Endometrial microvascular endothelial cells (primary cell): ENCODE measurements around the gene SDHAF1. TPM values are rescaled to one million over a fixed set of nuclear protein-coding genes. Genes with fewer than 3 reads are reported as not detected.
"Not testable (repeated sequence)": the region's sequence is repeated elsewhere in the genome, so short reads cannot be mapped to it uniquely, and the experiment has no call there.

ENCODE experiments used
- in situ Hi-C: cut with HindIII; loops from 2 replicates; pipeline ENCODE4 v1.10.0; 2017; ENCODE audit warnings: low sequenced_read_pairs, low pct_unique_long_range_greater_than_20kb; ENCODE audit errors: inconsistent ontology term
- total RNA-seq: library from RNA; depleted of rRNA; stranded (reverse); fragments of >200 nt; gene quantifications from one replicate; pipeline ENCODE4 v1.2.3, GENCODE V29; 2015; ENCODE audit errors: inconsistent ontology term

The SDHAF1 gene, protein sequence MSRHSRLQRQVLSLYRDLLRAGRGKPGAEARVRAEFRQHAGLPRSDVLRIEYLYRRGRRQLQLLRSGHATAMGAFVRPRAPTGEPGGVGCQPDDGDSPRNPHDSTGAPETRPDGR
- 17.0 TPM for total RNA-seq

- in situ Hi-C loops: no loop called here
Measured at GRCh38 chr19:35995048-35995993, at the start of gene SDHAF1. Gene SDHAF1 (plus strand): TSS chr19:35995188. CDS start chr19:35995275, 87 bp downstream.

GRCh38 chr19:35946203-35946602, 48.8 kb upstream of the SDHAF1 start:
- in situ Hi-C loops: no loop called here

GRCh38 chr19:35949131-35949530, 45.9 kb upstream of the SDHAF1 start:
- in situ Hi-C loops: no loop called here

- in situ Hi-C loops: no loop called here
Measured at GRCh38 chr19:35955881-35956634, 38.9 kb upstream of the SDHAF1 start.

- in situ Hi-C loops: not testable (repeated sequence)
Measured at GRCh38 chr19:35957411-35957810, 37.6 kb upstream of the SDHAF1 start.

DNA sequence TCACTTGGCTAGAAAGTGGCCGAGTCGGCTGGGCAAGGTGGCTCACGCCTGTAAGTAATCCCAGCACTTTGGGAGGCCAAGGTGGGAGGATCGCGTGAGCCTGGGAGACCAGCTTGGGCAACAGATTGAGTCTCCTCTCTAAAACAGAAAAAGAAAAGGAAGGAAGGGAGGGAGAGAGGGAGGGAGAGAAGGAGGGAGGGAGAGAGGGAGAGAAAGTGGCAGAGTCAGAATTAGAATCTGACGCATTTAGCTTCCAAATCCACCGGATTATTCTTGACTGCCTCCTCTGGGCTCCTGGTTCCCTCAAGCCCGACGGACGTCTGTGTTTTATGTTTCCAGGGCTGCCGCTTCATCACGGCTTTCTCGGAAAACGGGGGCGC, 36.3 kb upstream of the SDHAF1 start:
- in situ Hi-C loops: no loop called here

DNA sequence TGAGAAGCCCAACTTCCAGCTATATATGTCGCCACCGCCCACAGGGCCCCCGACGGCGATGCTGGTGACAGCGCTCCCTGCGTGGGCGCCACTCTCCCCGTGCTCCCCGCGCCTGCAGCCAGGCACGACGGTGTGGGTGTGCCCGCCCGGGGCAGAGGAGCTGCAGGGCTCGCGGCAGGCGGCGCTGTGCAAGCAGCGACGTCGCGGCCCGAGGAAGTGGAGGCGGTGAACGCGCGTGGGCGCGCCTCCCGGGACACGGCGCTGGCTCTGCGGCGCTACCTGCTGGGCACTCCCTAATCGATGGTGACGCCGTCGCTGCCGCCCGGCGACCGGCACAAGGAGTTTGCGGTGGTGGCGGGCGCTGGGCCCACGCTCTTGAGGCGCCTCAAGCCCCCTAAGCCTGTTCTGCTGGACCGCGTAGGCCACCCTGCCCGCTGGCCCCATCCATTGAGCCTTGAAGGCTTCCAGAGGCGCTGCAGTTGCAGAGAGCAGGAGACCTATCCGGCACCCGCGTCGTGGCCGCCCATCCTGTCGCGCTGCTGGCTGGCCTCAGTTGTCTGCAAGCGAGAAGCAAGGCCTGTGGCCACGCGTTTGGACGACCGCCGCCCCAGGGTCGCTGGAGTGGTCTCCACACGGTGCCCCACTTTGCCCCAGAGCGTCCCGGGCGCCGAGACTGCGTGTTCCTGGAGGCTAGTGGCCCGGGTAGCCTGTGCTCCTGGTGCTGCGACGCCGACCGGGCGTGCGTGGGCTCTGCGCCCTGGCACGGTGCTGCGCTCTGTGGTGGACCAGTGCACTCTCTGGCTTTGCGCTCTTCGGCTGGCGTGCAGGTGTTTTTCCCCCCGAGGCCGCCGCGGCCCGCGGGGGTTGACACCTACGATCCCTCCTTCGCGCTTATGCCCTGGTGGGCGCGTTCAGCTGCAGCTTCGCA, 35.7 kb upstream of the SDHAF1 start:
- in situ Hi-C loops: no loop called here

- in situ Hi-C loops: no loop called here
Measured at GRCh38 chr19:35959968-35960320, 35.0 kb upstream of the SDHAF1 start.

- in situ Hi-C loops: no loop called here
Measured at GRCh38 chr19:35960432-35960972, 34.5 kb upstream of the SDHAF1 start.

DNA sequence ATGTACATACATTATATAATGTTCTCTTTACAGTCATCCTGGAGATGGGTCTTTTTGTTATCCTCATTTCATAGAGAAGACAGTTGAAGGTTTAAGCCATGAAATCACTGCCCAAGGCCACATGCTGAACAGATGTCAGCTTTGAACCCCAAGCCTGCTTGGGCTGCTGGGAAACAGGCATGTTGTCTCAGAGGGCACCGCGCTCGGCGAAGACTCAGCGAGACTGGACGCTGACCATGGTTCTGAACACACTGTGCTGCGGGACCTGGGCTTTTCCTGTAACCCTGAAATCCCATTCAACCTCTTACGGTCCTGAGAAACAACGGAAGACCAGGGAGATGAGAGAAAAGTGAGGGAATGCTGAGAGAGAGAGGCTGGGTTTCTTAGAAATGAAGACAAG, 31.5 kb upstream of the SDHAF1 start:
- in situ Hi-C loops: no loop called here

DNA sequence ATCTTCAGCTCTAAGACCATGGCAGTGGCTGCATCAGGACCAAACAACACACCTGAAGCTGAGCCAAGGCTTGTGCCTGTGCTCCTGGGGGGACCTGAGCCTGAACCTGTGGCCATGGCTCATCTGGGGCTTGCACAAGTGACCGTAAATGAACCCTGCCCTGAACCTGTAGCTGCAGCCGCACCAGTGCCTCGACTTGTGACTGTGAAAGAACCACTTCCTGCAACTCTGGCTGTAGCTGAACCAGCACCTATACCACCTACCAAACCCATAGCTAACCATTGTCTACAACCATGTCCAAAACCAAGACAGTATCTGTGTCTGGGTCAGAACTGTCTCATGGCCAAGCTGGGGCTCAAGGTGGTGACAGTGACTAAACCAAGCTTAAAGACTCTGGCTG, 28.2 kb upstream of the SDHAF1 start:
- in situ Hi-C loops: no loop called here

DNA sequence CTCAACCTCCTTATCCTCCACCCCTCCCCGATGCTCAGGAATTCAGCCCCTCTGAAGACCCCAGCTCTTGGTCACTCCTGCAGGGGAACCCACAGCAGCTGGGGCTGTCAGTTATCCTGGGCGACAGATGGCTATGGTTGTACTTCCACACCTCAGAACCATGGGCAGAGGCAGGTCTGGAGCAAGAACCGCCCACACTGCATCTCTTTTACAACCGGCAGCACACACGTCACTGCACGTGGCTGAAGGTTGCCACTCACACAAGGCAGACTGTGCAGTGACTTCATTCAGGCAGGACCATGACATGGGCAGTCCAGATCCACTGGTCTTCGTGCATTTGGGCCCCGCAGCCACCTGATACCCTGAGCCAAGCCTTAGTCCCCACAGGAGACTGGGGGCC, 21.5 kb upstream of the SDHAF1 start:
- in situ Hi-C loops: no loop called here

GRCh38 chr19:35975608-35976214, 19.3 kb upstream of the SDHAF1 start:
- in situ Hi-C loops: no loop called here

DNA sequence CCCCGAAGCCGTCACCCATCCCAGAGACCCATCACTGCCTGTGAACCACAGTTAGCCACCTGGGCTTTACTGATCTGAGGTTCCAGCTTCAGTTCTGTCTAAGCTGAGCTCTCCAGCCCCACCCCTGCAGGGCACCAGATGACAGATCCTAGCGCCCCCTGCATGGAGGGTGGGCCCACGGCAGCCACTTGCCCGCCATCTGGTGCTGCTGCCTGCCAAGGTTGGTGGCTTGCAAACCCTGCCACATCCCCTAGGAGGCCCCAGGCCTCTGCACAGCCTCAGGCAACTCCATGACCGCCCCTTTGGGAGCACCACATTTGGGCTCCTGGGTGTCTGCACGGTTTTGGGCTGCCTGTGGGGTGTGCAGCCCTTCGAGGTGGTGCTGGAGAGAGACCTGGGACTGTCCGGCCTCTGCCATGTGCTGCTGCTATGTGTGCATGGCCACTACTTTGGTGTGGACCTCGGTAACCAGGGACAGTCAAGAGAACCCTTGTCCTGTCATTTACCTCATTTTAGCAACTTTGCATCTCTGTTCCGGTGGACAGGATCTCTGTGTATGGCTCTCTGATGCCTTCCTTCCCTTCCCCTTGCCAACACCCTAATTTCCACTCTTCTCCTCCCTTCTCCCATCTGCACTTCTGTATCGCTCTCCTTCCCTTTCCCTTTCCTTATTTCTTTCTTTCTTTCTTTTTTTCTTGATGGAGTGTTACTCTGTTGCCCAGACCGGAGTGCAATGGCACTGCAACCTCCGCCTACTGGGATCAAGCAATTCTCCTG, 17.4 kb upstream of the SDHAF1 start:
- in situ Hi-C loops: no loop called here

DNA sequence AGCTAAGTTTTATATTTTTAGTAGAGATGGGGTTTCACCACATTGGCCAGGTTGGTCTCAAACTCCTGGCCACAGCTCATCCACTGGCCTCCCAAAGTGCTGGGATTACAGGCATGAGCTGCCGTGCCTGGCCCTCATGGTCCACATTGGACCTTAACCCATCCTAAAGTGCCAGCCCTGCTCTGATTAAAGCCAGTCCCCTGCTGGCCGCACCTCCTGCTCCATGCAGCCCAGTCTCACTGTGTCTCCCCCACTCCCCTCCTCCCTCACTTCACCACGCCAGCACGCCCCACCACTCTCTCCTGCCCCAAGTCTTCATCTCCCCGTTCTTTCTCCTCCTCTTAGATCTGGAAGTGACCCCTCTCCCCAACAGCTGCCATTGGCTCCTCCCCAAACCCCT, 16.7 kb upstream of the SDHAF1 start:
- in situ Hi-C loops: no loop called here

- in situ Hi-C loops: no loop called here
Measured at GRCh38 chr19:35978832-35979365, 16.1 kb upstream of the SDHAF1 start.

DNA sequence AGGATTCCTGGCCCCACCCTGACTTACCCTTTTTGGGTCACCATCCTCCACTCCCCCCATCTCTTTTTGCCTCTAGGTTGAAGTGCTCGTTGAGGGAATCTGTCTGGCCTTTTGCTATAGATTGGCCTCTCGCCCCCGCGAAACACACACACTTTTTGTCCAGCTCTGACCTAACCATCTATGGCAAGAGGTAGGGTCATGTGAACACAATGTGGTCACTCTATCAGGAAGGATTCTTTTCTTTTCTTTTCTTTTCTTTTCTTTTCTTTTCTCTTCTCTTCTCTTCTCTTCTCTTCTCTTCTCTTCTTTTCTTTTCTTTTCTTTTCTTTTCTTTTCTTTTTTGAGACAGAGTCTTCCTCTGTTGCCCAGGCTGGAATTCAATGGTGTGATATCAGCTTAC, 14.0 kb upstream of the SDHAF1 start:
- in situ Hi-C loops: not testable (repeated sequence)
